GM12878 (cell line): Measurements from ENCODE around the gene RTN3.

ENCODE experiments used
- CTCF ChIP-seq, 3 experiments: IDR thresholded peaks in 2 of 3; conservative IDR thresholded peaks in 1 of 3; 2 replicates each; pipeline ENCODE4 v1.5.1; 2011; ENCODE audit warnings: low read depth in 3 of 3, low read length in 3 of 3, mild to moderate bottlenecking in 3 of 3, control low read depth in 2 of 3, moderate library complexity in 2 of 3, inconsistent platforms in 1 of 3, mixed read lengths in 1 of 3; ENCODE audit not compliant: control insufficient read depth in 2 of 3, insufficient read depth in 1 of 3; ENCODE audit errors: extremely low read depth in 1 of 3
- DPF2 ChIP-seq: fragments of 450-650 bp; IDR thresholded peaks from 2 replicates; pipeline ENCODE4 v1.6.1; 2017; ENCODE audit warnings: mild to moderate bottlenecking
- EGR1 ChIP-seq, 2 experiments: IDR thresholded peaks; 1 replicate in 1 of 2; 2 replicates in 1 of 2; pipeline ENCODE4 v1.6.1; 2011 to 2012; ENCODE audit warnings: low read depth in 2 of 2, low read length in 2 of 2, borderline replicate concordance in 1 of 2, mild to moderate bottlenecking in 1 of 2, moderate library complexity in 1 of 2
- EZH2 ChIP-seq: IDR thresholded peaks from 2 replicates; pipeline ENCODE4 v1.6.1; 2012; ENCODE audit warnings: low read depth, mild to moderate bottlenecking, control low read depth, inconsistent platforms, low read length, borderline replicate concordance; ENCODE audit not compliant: control insufficient read depth
- RAD21 ChIP-seq: IDR thresholded peaks from 2 replicates; pipeline ENCODE4 v1.6.1; 2011; ENCODE audit warnings: mild to moderate bottlenecking, low read depth, low read length, moderate library complexity; ENCODE audit not compliant: insufficient read depth
- ZBTB33 ChIP-seq: fragments of 450-650 bp; IDR thresholded peaks from 2 replicates; pipeline ENCODE4 v1.6.1; 2017; ENCODE audit warnings: mild to moderate bottlenecking
- ZZZ3 ChIP-seq: IDR thresholded peaks from 2 replicates; pipeline ENCODE4 v1.6.1; 2011; ENCODE audit warnings: low read depth; ENCODE audit not compliant: control insufficient read depth, insufficient read length
- TF ChIP-seq, protein P1 (sequence below): IDR thresholded peaks from 2 replicates; pipeline ENCODE4 v1.6.1; 2011; ENCODE audit warnings: mild to moderate bottlenecking, low read depth, low read length, moderate library complexity; ENCODE audit not compliant: insufficient replicate concordance

- TF ChIP-seq CTCF (IDR thresholded peaks at IDR 0.05 in 2 of 3, conservative IDR thresholded peaks at IDR 0.05 in 1 of 3; ENCODE audit: control insufficient read depth in 2 of 3, extremely low read depth in 1 of 3, insufficient read depth in 1 of 3, low read depth in 3 of 3, low read length in 3 of 3) (no peak), RAD21 (no peak), EGR1 (IDR thresholded peaks at IDR 0.05; ENCODE audit: borderline replicate concordance in 1 of 2, low read depth in 2 of 2, low read length in 2 of 2) (no peak), EZH2 (no peak), ZZZ3 (no peak), ZBTB33 (no peak), DPF2 (no peak)
- TF ChIP-seq, protein P1, sequence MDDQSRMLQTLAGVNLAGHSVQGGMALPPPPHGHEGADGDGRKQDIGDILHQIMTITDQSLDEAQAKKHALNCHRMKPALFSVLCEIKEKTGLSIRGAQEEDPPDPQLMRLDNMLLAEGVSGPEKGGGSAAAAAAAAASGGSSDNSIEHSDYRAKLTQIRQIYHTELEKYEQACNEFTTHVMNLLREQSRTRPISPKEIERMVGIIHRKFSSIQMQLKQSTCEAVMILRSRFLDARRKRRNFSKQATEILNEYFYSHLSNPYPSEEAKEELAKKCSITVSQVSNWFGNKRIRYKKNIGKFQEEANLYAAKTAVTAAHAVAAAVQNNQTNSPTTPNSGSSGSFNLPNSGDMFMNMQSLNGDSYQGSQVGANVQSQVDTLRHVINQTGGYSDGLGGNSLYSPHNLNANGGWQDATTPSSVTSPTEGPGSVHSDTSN: no peak
Measured at GRCh38 chr11:63737718-63738117, 56.4 kb downstream of the RTN3 start.
